HepG2 (cell line): Measurements from ENCODE around the gene HSD17B2. TPM values are rescaled to one million over a fixed set of nuclear protein-coding genes. Genes with fewer than 3 reads are reported as not detected.

Experiments used
- BCL6 ChIP-seq: IDR thresholded peaks from 2 replicates; pipeline ENCODE4 v1.6.1; 2016; ENCODE audit warnings: missing genetic modification reagents, missing compliant biosample characterization
- CBX2 ChIP-seq, 2 experiments: fragments of 200-600 bp in 1 of 2; sonication (generic); formaldehyde crosslinking in 1 of 2; IDR thresholded peaks; 2 replicates each; pipeline versions ENCODE4 v1.7.0 to v1.8.1; 2018 to 2022; ENCODE audit warnings: low read depth in 2 of 2, low read length in 1 of 2, mild to moderate bottlenecking in 1 of 2, missing genetic modification reagents in 1 of 2
- HNF4A ChIP-seq: sonication (generic); formaldehyde crosslinking; IDR thresholded peaks from 2 replicates; pipeline ENCODE4 v1.4.0; 2020; ENCODE audit warnings: missing genetic modification reagents
- HNRNPUL1 ChIP-seq: fragments of 200-400 bp; formaldehyde crosslinking; IDR thresholded peaks from 2 replicates; pipeline ENCODE4 v1.6.1; 2017; ENCODE audit warnings: low read depth, mild to moderate bottlenecking, low read length, moderate library complexity
- NFIC ChIP-seq: IDR thresholded peaks from 2 replicates; pipeline ENCODE4 v1.6.1; 2012; ENCODE audit warnings: mild to moderate bottlenecking, low read length, inconsistent platforms
- SIN3B ChIP-seq: fragments of 150-350 bp; IDR thresholded peaks from 2 replicates; pipeline ENCODE4 v1.6.1; 2014; ENCODE audit warnings: low read length
- SIX1 ChIP-seq: sonication (generic); formaldehyde crosslinking; IDR thresholded peaks from 2 replicates; pipeline ENCODE4 v1.4.0; 2020; ENCODE audit warnings: missing genetic modification reagents, borderline replicate concordance
- SRF ChIP-seq: IDR thresholded peaks from 2 replicates; pipeline ENCODE4 v1.6.1; 2011; ENCODE audit warnings: mild to moderate bottlenecking, low read depth, low read length, moderate library complexity
- TCF7 ChIP-seq: sonication (generic); IDR thresholded peaks from 2 replicates; pipeline ENCODE4 v1.6.1; 2016; ENCODE audit warnings: antibody characterized with exemption, low read depth
- ZKSCAN8 ChIP-seq: IDR thresholded peaks from 2 replicates; pipeline ENCODE4 v1.6.1; 2016; ENCODE audit warnings: borderline replicate concordance, missing genetic modification reagents, missing compliant biosample characterization
- ZNF205 ChIP-seq: IDR thresholded peaks from 2 replicates; pipeline ENCODE4 v1.6.1; 2018; ENCODE audit warnings: missing biosample characterization, missing genetic modification reagents
- ZNF3 ChIP-seq: IDR thresholded peaks from 2 replicates; pipeline ENCODE4 v1.7.0; 2017; ENCODE audit warnings: inconsistent platforms
- polyA plus RNA-seq, 8 experiments: library from polyadenylated mRNA; depleted of rRNA in 3 of 8; stranded (reverse) in 7 of 8; unstranded in 1 of 8; fragments of >200 nt; fragmentation: Illumina TruSeq in 4 of 8; extraction: Trizol in 4 of 8; gene quantifications; 2 replicates each; pipeline versions ENCODE4 v1.2.1 to v1.2.3, GENCODE V29; 2011 to 2016; ENCODE audit warnings: low read depth in 4 of 8, missing spikeins in 1 of 8, mixed read lengths in 1 of 8; ENCODE audit not compliant: insufficient read depth in 1 of 8
- total RNA-seq, 5 experiments: library from RNA; depleted of rRNA; stranded (reverse); fragments of >200 nt; fragmentation: Illumina TruSeq; extraction: Trizol; gene quantifications; 2 replicates each; pipeline ENCODE4 v1.2.3, GENCODE V29; 2016; ENCODE audit warnings: low read depth in 1 of 5
- TF ChIP-seq, protein P1 (sequence below), 2 experiments: sonication (generic) in 1 of 2; formaldehyde crosslinking in 1 of 2; IDR thresholded peaks; 2 replicates each; pipeline versions ENCODE4 v1.4.0 to v1.6.1; 2016 to 2020; ENCODE audit warnings: borderline replicate concordance in 1 of 2, low read depth in 1 of 2, mild to moderate bottlenecking in 1 of 2, missing genetic modification reagents in 1 of 2
- TF ChIP-seq, protein P2 (sequence below): IDR thresholded peaks from 2 replicates; pipeline ENCODE4 v1.6.1; 2016; ENCODE audit warnings: mild to moderate bottlenecking
- TF ChIP-seq, protein P3 (sequence below): sonication (generic); formaldehyde crosslinking; conservative IDR thresholded peaks from 2 replicates; pipeline ENCODE4 v1.4.0; 2020; ENCODE audit warnings: mild to moderate bottlenecking, missing genetic modification reagents, moderate library complexity
- TF ChIP-seq, protein P4 (sequence below): sonication (generic); formaldehyde crosslinking; IDR thresholded peaks from 2 replicates; pipeline ENCODE4 v1.4.0; 2020; ENCODE audit warnings: missing genetic modification reagents, mild to moderate bottlenecking, borderline replicate concordance
- TF ChIP-seq, protein P5 (sequence below): sonication (generic); formaldehyde crosslinking; IDR thresholded peaks from 2 replicates; pipeline ENCODE4 v1.4.0; 2020; ENCODE audit warnings: missing genetic modification reagents, borderline replicate concordance

HSD17B2 gene
- total and polyA plus RNA-seq, 2 of the 13 experiments (the other 11 are each of a cell fraction or from before 2014, with no cell fraction given) = 26.3 to 69.3 TPM

DNA sequence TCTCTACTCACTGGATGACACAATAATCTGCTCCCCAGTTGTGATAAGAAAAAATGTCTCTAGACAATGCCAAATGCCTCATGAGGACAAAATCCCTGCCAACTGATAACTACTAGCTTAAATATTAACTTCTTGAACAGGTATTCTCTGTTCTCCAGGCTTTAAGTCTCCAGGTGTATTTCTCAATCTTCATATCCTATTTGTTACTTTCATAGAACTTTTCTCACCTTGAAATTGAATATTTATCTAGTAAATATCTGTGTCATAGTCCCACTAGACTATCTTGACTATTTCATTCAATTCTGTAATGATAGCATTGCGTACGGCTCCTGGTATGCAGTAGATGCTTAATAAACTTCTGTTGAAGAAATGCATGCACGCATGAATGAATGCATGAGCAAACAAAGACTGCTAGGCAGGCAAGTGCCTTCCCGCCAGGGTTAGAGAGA, 15.9 kb downstream of the HSD17B2 start (continued):
- TF ChIP-seq ZNF3 (CRISPR knock-in tag) = 0 out of 2 replicates have a peak, but pooled peaks have one; percentile 33
- TF ChIP-seq SRF = no peak
- TF ChIP-seq, protein P1, sequence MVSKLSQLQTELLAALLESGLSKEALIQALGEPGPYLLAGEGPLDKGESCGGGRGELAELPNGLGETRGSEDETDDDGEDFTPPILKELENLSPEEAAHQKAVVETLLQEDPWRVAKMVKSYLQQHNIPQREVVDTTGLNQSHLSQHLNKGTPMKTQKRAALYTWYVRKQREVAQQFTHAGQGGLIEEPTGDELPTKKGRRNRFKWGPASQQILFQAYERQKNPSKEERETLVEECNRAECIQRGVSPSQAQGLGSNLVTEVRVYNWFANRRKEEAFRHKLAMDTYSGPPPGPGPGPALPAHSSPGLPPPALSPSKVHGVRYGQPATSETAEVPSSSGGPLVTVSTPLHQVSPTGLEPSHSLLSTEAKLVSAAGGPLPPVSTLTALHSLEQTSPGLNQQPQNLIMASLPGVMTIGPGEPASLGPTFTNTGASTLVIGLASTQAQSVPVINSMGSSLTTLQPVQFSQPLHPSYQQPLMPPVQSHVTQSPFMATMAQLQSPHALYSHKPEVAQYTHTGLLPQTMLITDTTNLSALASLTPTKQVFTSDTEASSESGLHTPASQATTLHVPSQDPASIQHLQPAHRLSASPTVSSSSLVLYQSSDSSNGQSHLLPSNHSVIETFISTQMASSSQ (IDR thresholded peaks at IDR 0.05; ENCODE audit: low read depth) = peak; percentile 96
- TF ChIP-seq, protein P1 (CRISPR knock-in tag; IDR thresholded peaks at IDR 0.05; ENCODE audit: borderline replicate concordance) = peak; percentile 84; the same call in 1 of the 2 replicates
- TF ChIP-seq, protein P2, sequence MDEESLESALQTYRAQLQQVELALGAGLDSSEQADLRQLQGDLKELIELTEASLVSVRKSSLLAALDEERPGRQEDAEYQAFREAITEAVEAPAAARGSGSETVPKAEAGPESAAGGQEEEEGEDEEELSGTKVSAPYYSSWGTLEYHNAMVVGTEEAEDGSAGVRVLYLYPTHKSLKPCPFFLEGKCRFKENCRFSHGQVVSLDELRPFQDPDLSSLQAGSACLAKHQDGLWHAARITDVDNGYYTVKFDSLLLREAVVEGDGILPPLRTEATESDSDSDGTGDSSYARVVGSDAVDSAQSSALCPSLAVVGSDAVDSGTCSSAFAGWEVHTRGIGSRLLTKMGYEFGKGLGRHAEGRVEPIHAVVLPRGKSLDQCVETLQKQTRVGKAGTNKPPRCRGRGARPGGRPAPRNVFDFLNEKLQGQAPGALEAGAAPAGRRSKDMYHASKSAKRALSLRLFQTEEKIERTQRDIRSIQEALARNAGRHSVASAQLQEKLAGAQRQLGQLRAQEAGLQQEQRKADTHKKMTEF (CRISPR knock-in tag) = peak; percentile 63; the same call in 1 of the 2 replicates
- TF ChIP-seq TCF7 = 0 out of 2 replicates have a peak, but pooled peaks have one; percentile 38
- TF ChIP-seq HNF4A (CRISPR knock-in tag) = 0 out of 2 replicates have a peak, but pooled peaks have one; percentile 37
- 0 out of 2 replicates have a peak, but pooled peaks have one; percentile 27 for TF ChIP-seq ZNF205 (CRISPR knock-in tag)
- peak; percentile 62; the same call in 1 of the 2 replicates for TF ChIP-seq HNRNPUL1
- TF ChIP-seq, protein P3, sequence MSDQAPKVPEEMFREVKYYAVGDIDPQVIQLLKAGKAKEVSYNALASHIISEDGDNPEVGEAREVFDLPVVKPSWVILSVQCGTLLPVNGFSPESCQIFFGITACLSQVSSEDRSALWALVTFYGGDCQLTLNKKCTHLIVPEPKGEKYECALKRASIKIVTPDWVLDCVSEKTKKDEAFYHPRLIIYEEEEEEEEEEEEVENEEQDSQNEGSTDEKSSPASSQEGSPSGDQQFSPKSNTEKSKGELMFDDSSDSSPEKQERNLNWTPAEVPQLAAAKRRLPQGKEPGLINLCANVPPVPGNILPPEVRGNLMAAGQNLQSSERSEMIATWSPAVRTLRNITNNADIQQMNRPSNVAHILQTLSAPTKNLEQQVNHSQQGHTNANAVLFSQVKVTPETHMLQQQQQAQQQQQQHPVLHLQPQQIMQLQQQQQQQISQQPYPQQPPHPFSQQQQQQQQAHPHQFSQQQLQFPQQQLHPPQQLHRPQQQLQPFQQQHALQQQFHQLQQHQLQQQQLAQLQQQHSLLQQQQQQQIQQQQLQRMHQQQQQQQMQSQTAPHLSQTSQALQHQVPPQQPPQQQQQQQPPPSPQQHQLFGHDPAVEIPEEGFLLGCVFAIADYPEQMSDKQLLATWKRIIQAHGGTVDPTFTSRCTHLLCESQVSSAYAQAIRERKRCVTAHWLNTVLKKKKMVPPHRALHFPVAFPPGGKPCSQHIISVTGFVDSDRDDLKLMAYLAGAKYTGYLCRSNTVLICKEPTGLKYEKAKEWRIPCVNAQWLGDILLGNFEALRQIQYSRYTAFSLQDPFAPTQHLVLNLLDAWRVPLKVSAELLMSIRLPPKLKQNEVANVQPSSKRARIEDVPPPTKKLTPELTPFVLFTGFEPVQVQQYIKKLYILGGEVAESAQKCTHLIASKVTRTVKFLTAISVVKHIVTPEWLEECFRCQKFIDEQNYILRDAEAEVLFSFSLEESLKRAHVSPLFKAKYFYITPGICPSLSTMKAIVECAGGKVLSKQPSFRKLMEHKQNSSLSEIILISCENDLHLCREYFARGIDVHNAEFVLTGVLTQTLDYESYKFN = peak; percentile 78
- TF ChIP-seq SIN3B = no peak
- peak; percentile 97 for TF ChIP-seq ZKSCAN8 (CRISPR knock-in tag)
- TF ChIP-seq, protein P4, sequence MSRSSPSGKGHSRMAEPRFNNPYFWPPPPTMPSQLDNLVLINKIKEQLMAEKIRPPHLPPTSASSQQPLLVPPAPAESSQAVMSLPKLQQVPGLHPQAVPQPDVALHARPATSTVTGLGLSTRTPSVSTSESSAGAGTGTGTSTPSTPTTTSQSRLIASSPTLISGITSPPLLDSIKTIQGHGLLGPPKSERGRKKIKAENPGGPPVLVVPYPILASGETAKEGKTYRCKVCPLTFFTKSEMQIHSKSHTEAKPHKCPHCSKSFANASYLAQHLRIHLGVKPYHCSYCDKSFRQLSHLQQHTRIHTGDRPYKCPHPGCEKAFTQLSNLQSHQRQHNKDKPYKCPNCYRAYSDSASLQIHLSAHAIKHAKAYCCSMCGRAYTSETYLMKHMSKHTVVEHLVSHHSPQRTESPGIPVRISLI = peak; percentile 46; the same call in 1 of the 2 replicates
- TF ChIP-seq SIX1 = no peak; the same call in 1 of the 2 replicates
- TF ChIP-seq, protein P5, sequence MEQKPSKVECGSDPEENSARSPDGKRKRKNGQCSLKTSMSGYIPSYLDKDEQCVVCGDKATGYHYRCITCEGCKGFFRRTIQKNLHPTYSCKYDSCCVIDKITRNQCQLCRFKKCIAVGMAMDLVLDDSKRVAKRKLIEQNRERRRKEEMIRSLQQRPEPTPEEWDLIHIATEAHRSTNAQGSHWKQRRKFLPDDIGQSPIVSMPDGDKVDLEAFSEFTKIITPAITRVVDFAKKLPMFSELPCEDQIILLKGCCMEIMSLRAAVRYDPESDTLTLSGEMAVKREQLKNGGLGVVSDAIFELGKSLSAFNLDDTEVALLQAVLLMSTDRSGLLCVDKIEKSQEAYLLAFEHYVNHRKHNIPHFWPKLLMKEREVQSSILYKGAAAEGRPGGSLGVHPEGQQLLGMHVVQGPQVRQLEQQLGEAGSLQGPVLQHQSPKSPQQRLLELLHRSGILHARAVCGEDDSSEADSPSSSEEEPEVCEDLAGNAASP = peak; percentile 81; the same call in 1 of the 2 replicates
- no peak for TF ChIP-seq CBX2 (IDR thresholded peaks at IDR 0.05; ENCODE audit: low read depth, low read length)
- no peak for TF ChIP-seq CBX2 (CRISPR knock-in tag; IDR thresholded peaks at IDR 0.05; ENCODE audit: low read depth)
- TF ChIP-seq NFIC = peak; percentile 82
- TF ChIP-seq BCL6 = peak; percentile 77
